ENCODE data around the gene PM20D2. TPM values are rescaled to one million over a fixed set of nuclear protein-coding genes. Genes with fewer than 3 reads are reported as not detected.

Gene PM20D2
- total and polyA plus RNA-seq, 2 of the 13 experiments (the other 11 are each of a cell fraction or from before 2014, with no cell fraction given) = 13.3 to 26.3 TPM

- no peak for TF ChIP-seq ZNF577 (CRISPR knock-in tag; IDR thresholded peaks at IDR 0.05; ENCODE audit: borderline replicate concordance, low read depth)
- 0 out of 2 replicates have a peak, but pooled peaks have one; percentile 51 for TF ChIP-seq MLXIP (CRISPR knock-in tag; IDR thresholded peaks at IDR 0.05; ENCODE audit: borderline replicate concordance)
- peak; percentile 91; the same call in 1 of the 2 replicates for TF ChIP-seq MTA1 (CRISPR knock-in tag; IDR thresholded peaks at IDR 0.05; ENCODE audit: borderline replicate concordance)
- peak; percentile 71; the same call in 1 of the 2 replicates for TF ChIP-seq HNRNPL (IDR thresholded peaks at IDR 0.05; ENCODE audit: low read depth, low read length)
- TF ChIP-seq ELF3 (CRISPR knock-in tag; IDR thresholded peaks at IDR 0.05) = peak; percentile 57; the same call in 1 of the 2 replicates
- TF ChIP-seq CEBPB (IDR thresholded peaks at IDR 0.05; ENCODE audit: borderline replicate concordance, low read depth, low read length) = no peak
- TF ChIP-seq ZNF138 (CRISPR knock-in tag; IDR thresholded peaks at IDR 0.05; ENCODE audit: low read depth) = no peak
- no peak for TF ChIP-seq GPN1 (CRISPR knock-in tag; IDR thresholded peaks at IDR 0.05; ENCODE audit: borderline replicate concordance)
- TF ChIP-seq ZBTB42 (CRISPR knock-in tag; IDR thresholded peaks at IDR 0.05) = peak; percentile 85; the same call in 1 of the 2 replicates
- TF ChIP-seq ZNF83 (CRISPR knock-in tag; IDR thresholded peaks at IDR 0.05; ENCODE audit: borderline replicate concordance) = peak; percentile 84; the same call in 1 of the 2 replicates
- no peak for TF ChIP-seq PHB2 (IDR thresholded peaks at IDR 0.05; ENCODE audit: partially characterized antibody)
- TF ChIP-seq ZNF776 (CRISPR knock-in tag; IDR thresholded peaks at IDR 0.05) = peak; percentile 98
- TF ChIP-seq RNF2 (conservative IDR thresholded peaks at IDR 0.05; ENCODE audit: low read depth) = peak; percentile 94
- TF ChIP-seq FOXO1 (CRISPR knock-in tag; IDR thresholded peaks at IDR 0.05) = peak; percentile 44
- peak; percentile 68 for TF ChIP-seq PATZ1 (CRISPR knock-in tag; IDR thresholded peaks at IDR 0.05)
- TF ChIP-seq BATF2 (CRISPR knock-in tag; IDR thresholded peaks at IDR 0.05) = peak; percentile 94
- TF ChIP-seq FOXP1 (IDR thresholded peaks at IDR 0.05) = no peak
- TF ChIP-seq FOXP1 (CRISPR knock-in tag; IDR thresholded peaks at IDR 0.05) = no peak
- peak; percentile 74; the same call in 1 of the 2 replicates for TF ChIP-seq ZNF276 (CRISPR knock-in tag; IDR thresholded peaks at IDR 0.05; ENCODE audit: low read depth)
- peak; percentile 75; the same call in 1 of the 2 replicates for TF ChIP-seq CSRNP1 (CRISPR knock-in tag; IDR thresholded peaks at IDR 0.05)
Measured at GRCh38 chr6:89145956-89146717, at the start of gene PM20D2 (continued).

Data from HepG2 (cell line).